ENCODE measurements around the gene PALM3. TPM values are rescaled to one million over a fixed set of nuclear protein-coding genes. Genes with fewer than 3 reads are reported as not detected.
"Not testable (repeated sequence)": the region's sequence is repeated elsewhere in the genome, so short reads cannot be mapped to it uniquely, and the experiment has no call there.

The PALM3 gene
- total and polyA plus RNA-seq, 5 donors from 2014 or later = not detected

- no peaks in the 10 kb centered on the region for H3K27me3 Mint-ChIP-seq
- DNase-seq (peak; percentile 59 to 66 (median 59)), ATAC-seq (ENCODE audit: low read depth in 2 of 2) (peak; percentile 80 to 84)
- H3K36me3 Mint-ChIP-seq = peaks cover 28% of the 10 kb centered on the region
- Histone ChIP-seq H3K4me1 (ENCODE audit: control insufficient read depth, insufficient read depth, low read length, poor library complexity, severe bottlenecking) (no peaks in the 10 kb centered on the region), H3K9me3 (ENCODE audit: control insufficient read depth in 2 of 2, low read length in 2 of 2) (no peaks in the 10 kb centered on the region), H3K27me3 (ENCODE audit: control insufficient read depth, insufficient read depth, low read length) (no peaks in the 10 kb centered on the region), H3K36me3 (ENCODE audit: control insufficient read depth, insufficient read depth, low read length) (peaks cover 65% of the 10 kb centered on the region), H3K27ac (ENCODE audit: insufficient read depth, low read length, poor library complexity, severe bottlenecking) (no peak overlapping the region), H3K4me3 (ENCODE audit: low read depth, low read length) (no peak overlapping the region)
- peaks cover 0 to 4% (median 0%) of the 10 kb centered on the region in 4 donors for H3K4me1 Mint-ChIP-seq
- H3K4me3 Mint-ChIP-seq = peak overlapping the region in 1 of 4 donors; percentile 49
- peaks cover 0 to 3% (median 0%) of the 10 kb centered on the region in 7 donors for H3K9me3 Mint-ChIP-seq
- peak overlapping the region in 2 of 3 donors; percentile 73 to 74 for H3K27ac Mint-ChIP-seq
These were observed 13.3 kb downstream of the PALM3 start for GRCh38 chr19:14048443-14049153.

- H3K4me1 Mint-ChIP-seq; H3K4me3 ChIP-seq (ENCODE audit: low read depth, low read length); H3K27me3 ChIP-seq (ENCODE audit: control insufficient read depth, insufficient read depth, low read length); H3K27ac Mint-ChIP-seq; H3K9me3 ChIP-seq (ENCODE audit: control insufficient read depth in 2 of 2, low read length in 2 of 2); H3K4me1 ChIP-seq (ENCODE audit: control insufficient read depth, insufficient read depth, low read length, poor library complexity, severe bottlenecking); H3K4me3 Mint-ChIP-seq; H3K27me3 Mint-ChIP-seq; H3K27ac ChIP-seq (ENCODE audit: insufficient read depth, low read length, poor library complexity, severe bottlenecking); DNase-seq; H3K9me3 Mint-ChIP-seq; ATAC-seq (ENCODE audit: low read depth in 2 of 2): not testable (repeated sequence)
- peaks cover 30% of the 10 kb centered on the region for H3K36me3 Mint-ChIP-seq
- H3K36me3 ChIP-seq (ENCODE audit: control insufficient read depth, insufficient read depth, low read length) = peaks cover 66% of the 10 kb centered on the region
These were observed 14.0 kb downstream of the PALM3 start for GRCh38 chr19:14047866-14048265.

- peak overlapping the region; percentile 37 for H3K27ac ChIP-seq (ENCODE audit: insufficient read depth, low read length, poor library complexity, severe bottlenecking)
- Mint-ChIP-seq H3K4me1 (peaks cover 4 to 16% (median 7%) of the 10 kb centered on the region in 4 donors), H3K27ac (peak overlapping the region in 2 of 3 donors; percentile 87 to 89), H3K4me3 (peak overlapping the region in 1 of 4 donors; percentile 35), H3K36me3 (peaks cover 18% of the 10 kb centered on the region)
- H3K27me3 Mint-ChIP-seq; H3K27me3 ChIP-seq (ENCODE audit: control insufficient read depth, insufficient read depth, low read length); H3K4me1 ChIP-seq (ENCODE audit: control insufficient read depth, insufficient read depth, low read length, poor library complexity, severe bottlenecking); H3K4me3 ChIP-seq (ENCODE audit: low read depth, low read length); H3K9me3 Mint-ChIP-seq; H3K9me3 ChIP-seq (ENCODE audit: control insufficient read depth in 2 of 2, low read length in 2 of 2): not testable (repeated sequence)
- DNase-seq = peak; percentile 11 to 60 (median 36)
- peaks cover 58% of the 10 kb centered on the region for H3K36me3 ChIP-seq (ENCODE audit: control insufficient read depth, insufficient read depth, low read length)
- ATAC-seq (ENCODE audit: low read depth in 2 of 2) = peak; percentile 37 to 39
These were observed 18.9 kb downstream of the PALM3 start for GRCh38 chr19:14042659-14043608.

GRCh38 chr19:14039181-14039580 is 22.7 kb downstream of the PALM3 start:
- ATAC-seq (ENCODE audit: low read depth in 2 of 2) = no peak
- Histone ChIP-seq H3K27me3 (ENCODE audit: control insufficient read depth, insufficient read depth, low read length) (no peaks in the 10 kb centered on the region), H3K4me3 (ENCODE audit: low read depth, low read length) (no peak overlapping the region), H3K4me1 (ENCODE audit: control insufficient read depth, insufficient read depth, low read length, poor library complexity, severe bottlenecking) (peaks cover 20% of the 10 kb centered on the region), H3K9me3 (ENCODE audit: control insufficient read depth in 2 of 2, low read length in 2 of 2) (no peaks in the 10 kb centered on the region), H3K36me3 (ENCODE audit: control insufficient read depth, insufficient read depth, low read length) (peaks cover 57% of the 10 kb centered on the region), H3K27ac (ENCODE audit: insufficient read depth, low read length, poor library complexity, severe bottlenecking) (no peak overlapping the region)
- Mint-ChIP-seq H3K27me3 (no peaks in the 10 kb centered on the region), H3K4me3 (no peak overlapping the region), H3K27ac (no peak overlapping the region), H3K4me1 (peaks cover 6 to 38% (median 14%) of the 10 kb centered on the region in 4 donors), H3K9me3 (no peaks in the 10 kb centered on the region), H3K36me3 (peaks cover 25% of the 10 kb centered on the region)
- DNase-seq = no peak

GRCh38 chr19:14035706-14036105 is 26.2 kb downstream of the PALM3 start:
- ATAC-seq (ENCODE audit: low read depth in 2 of 2) (no peak), DNase-seq (no peak)
- Mint-ChIP-seq H3K4me3 (peak overlapping the region in 2 of 4 donors; percentile 31 to 68), H3K36me3 (peaks cover 16% of the 10 kb centered on the region), H3K27ac (no peak overlapping the region), H3K27me3 (no peaks in the 10 kb centered on the region), H3K4me1 (peaks cover 4 to 55% (median 20%) of the 10 kb centered on the region in 4 donors), H3K9me3 (no peaks in the 10 kb centered on the region)
- Histone ChIP-seq H3K27ac (ENCODE audit: insufficient read depth, low read length, poor library complexity, severe bottlenecking) (no peak overlapping the region), H3K27me3 (ENCODE audit: control insufficient read depth, insufficient read depth, low read length) (no peaks in the 10 kb centered on the region), H3K9me3 (ENCODE audit: control insufficient read depth in 2 of 2, low read length in 2 of 2) (no peaks in the 10 kb centered on the region), H3K4me3 (ENCODE audit: low read depth, low read length) (no peak overlapping the region), H3K36me3 (ENCODE audit: control insufficient read depth, insufficient read depth, low read length) (peaks cover 39% of the 10 kb centered on the region), H3K4me1 (ENCODE audit: control insufficient read depth, insufficient read depth, low read length, poor library complexity, severe bottlenecking) (peaks cover 40% of the 10 kb centered on the region)

- H3K4me1 ChIP-seq (ENCODE audit: control insufficient read depth, insufficient read depth, low read length, poor library complexity, severe bottlenecking) = peaks cover 44% of the 10 kb centered on the region
- not testable (repeated sequence) for H3K27me3 Mint-ChIP-seq; H3K9me3 ChIP-seq (ENCODE audit: control insufficient read depth in 2 of 2, low read length in 2 of 2); H3K27me3 ChIP-seq (ENCODE audit: control insufficient read depth, insufficient read depth, low read length); H3K9me3 Mint-ChIP-seq; ATAC-seq (ENCODE audit: low read depth in 2 of 2); H3K27ac ChIP-seq (ENCODE audit: insufficient read depth, low read length, poor library complexity, severe bottlenecking); H3K4me3 ChIP-seq (ENCODE audit: low read depth, low read length); DNase-seq
- H3K36me3 ChIP-seq (ENCODE audit: control insufficient read depth, insufficient read depth, low read length) = peaks cover 36% of the 10 kb centered on the region
- H3K4me3 Mint-ChIP-seq = peak overlapping the region in 2 of 4 donors; percentile 31 to 82
- H3K27ac Mint-ChIP-seq = peak overlapping the region in 1 of 3 donors; percentile 9
- H3K4me1 Mint-ChIP-seq = peaks cover 4 to 61% (median 23%) of the 10 kb centered on the region in 4 donors
- H3K36me3 Mint-ChIP-seq = peaks cover 16% of the 10 kb centered on the region
These were observed 26.7 kb downstream of the PALM3 start for GRCh38 chr19:14035159-14035558.

GRCh38 chr19:14033946-14034345 is 27.9 kb downstream of the PALM3 start:
- peaks cover 25% of the 10 kb centered on the region for H3K36me3 ChIP-seq (ENCODE audit: control insufficient read depth, insufficient read depth, low read length)
- no peaks in the 10 kb centered on the region for H3K27me3 ChIP-seq (ENCODE audit: control insufficient read depth, insufficient read depth, low read length)
- Mint-ChIP-seq H3K27me3 (no peaks in the 10 kb centered on the region), H3K4me1 (peaks cover 4 to 57% (median 26%) of the 10 kb centered on the region in 4 donors), H3K36me3 (peaks cover 15% of the 10 kb centered on the region), H3K4me3 (peak overlapping the region; percentile 65 to 90 (median 74)), H3K27ac (peak overlapping the region in 1 of 3 donors; percentile 90), H3K9me3 (peaks cover 0 to 2% (median 0%) of the 10 kb centered on the region in 7 donors)
- no peak overlapping the region for H3K27ac ChIP-seq (ENCODE audit: insufficient read depth, low read length, poor library complexity, severe bottlenecking)
- no peak for ATAC-seq (ENCODE audit: low read depth in 2 of 2)
- H3K9me3 ChIP-seq (ENCODE audit: control insufficient read depth in 2 of 2, low read length in 2 of 2) = no peaks in the 10 kb centered on the region
- peak overlapping the region; percentile 18 for H3K4me3 ChIP-seq (ENCODE audit: low read depth, low read length)
- DNase-seq = no peak
- H3K4me1 ChIP-seq (ENCODE audit: control insufficient read depth, insufficient read depth, low read length, poor library complexity, severe bottlenecking) = peaks cover 44% of the 10 kb centered on the region

All from CD4-positive, CD25-positive, alpha-beta regulatory T cell (primary cell).